HCT116 (cell line): ENCODE data around the gene CTTNBP2. TPM values are rescaled to one million over a fixed set of nuclear protein-coding genes. Genes with fewer than 3 reads are reported as not detected.

Experiments
- ATAC-seq: fragments of 200-7000 bp; cut with Tn5 transposase; 2 replicates; pipeline ENCODE4 v1.9.1; 2020; ENCODE audit warnings: mild to moderate bottlenecking, moderate library complexity
- BruUV-seq: library from RNA; stranded (reverse); fragments of 400-500 nt; replicated peaks from 2 replicates; lab custom pipeline; 2021; lab: Mats Ljungman, UMichigan
- CTCF ChIA-PET: fragments of 300-600 bp; sonication (Branson Sonifier 250); formaldehyde crosslinking; loops from one replicate; lab custom pipeline; 2021; ENCODE audit warnings: antibody characterized with exemption; lab: Charles Lee
- POLR2A ChIA-PET: fragments of 300-600, 350-600 bp; sonication (Branson Sonifier 250); formaldehyde crosslinking; loops from one replicate; lab custom pipeline; 2021; ENCODE audit warnings: antibody characterized with exemption; lab: Charles Lee
- RAD21 ChIA-PET, 2 experiments: fragments of 300-600 bp; sonication (Branson Sonifier 250); formaldehyde crosslinking; loops; one replicate each; lab custom pipeline; 2023; ENCODE audit warnings: low total read pairs in 2 of 2; ENCODE audit not compliant: uncharacterized antibody in 2 of 2, unreplicated experiment in 2 of 2, low non-redundant PET in 1 of 2; lab: Charles Lee
- DNase-seq: peaks from one replicate; pipeline ENCODE4 v3.0.0-alpha.2; 2010; ENCODE audit warnings: low read depth, low spot score
- H2AFZ ChIP-seq: fragments of 200-600 bp; shearing (Covaris generic), sonication (generic); 2 replicates; pipeline ENCODE4 v1.6.1; 2017; ENCODE audit warnings: low read depth, mixed run types, mixed read lengths, antibody characterized with exemption, low read length; ENCODE audit not compliant: poor library complexity, severe bottlenecking
- H3K27ac ChIP-seq: 2 replicates; pipeline ENCODE4 v1.5.1; 2012; ENCODE audit warnings: low read depth, low read length
- H3K27me3 ChIP-seq: fragments of 200-600 bp; sonication (generic); 2 replicates; pipeline ENCODE4 v1.6.1; 2016; ENCODE audit warnings: mixed run types, low read length, mixed read lengths; ENCODE audit not compliant: insufficient read depth
- H3K36me3 ChIP-seq, 2 experiments: fragments of 200-500 bp in 1 of 2; fragments of 200-600 bp in 1 of 2; sonication (Bioruptor generic) in 1 of 2; sonication (generic) in 1 of 2; 2 replicates each; pipeline versions ENCODE4 v1.5.1 to v1.6.1; 2014 to 2016; ENCODE audit warnings: low read length in 2 of 2, inconsistent platforms in 1 of 2, mixed read lengths in 1 of 2, mixed run types in 1 of 2; ENCODE audit not compliant: insufficient read depth in 2 of 2, control insufficient read depth in 1 of 2
- H3K4me1 ChIP-seq, 2 experiments: fragments of 200-600 bp in 1 of 2; sonication (generic) in 1 of 2; 2 replicates each; pipeline versions ENCODE4 v1.5.1 to v1.6.1; 2012 to 2017; ENCODE audit warnings: low read length in 2 of 2, inconsistent platforms in 1 of 2, mild to moderate bottlenecking in 1 of 2, mixed read lengths in 1 of 2, mixed run types in 1 of 2, moderate library complexity in 1 of 2; ENCODE audit not compliant: insufficient read depth in 2 of 2, control insufficient read depth in 1 of 2
- H3K4me2 ChIP-seq: fragments of 200-600 bp; sonication (generic); 2 replicates; pipeline ENCODE4 v1.6.1; 2017; ENCODE audit warnings: mixed run types, low read length, mixed read lengths
- H3K4me3 ChIP-seq, 2 experiments: fragments of 200-600 bp in 1 of 2; sonication (generic) in 1 of 2; replicated peaks in 1 of 2; 2 replicates each; pipeline ENCODE4 v1.5.1; 2011 to 2016; ENCODE audit warnings: low read length in 2 of 2, control low read depth in 1 of 2, low read depth in 1 of 2, mild to moderate bottlenecking in 1 of 2, mixed read lengths in 1 of 2, mixed run types in 1 of 2
- H3K79me2 ChIP-seq: fragments of 200-600 bp; sonication (generic); 2 replicates; pipeline ENCODE4 v1.6.1; 2017; ENCODE audit warnings: mild to moderate bottlenecking, mixed run types, low read length, moderate library complexity, mixed read lengths; ENCODE audit not compliant: insufficient read depth
- H3K9ac ChIP-seq: fragments of 200-600 bp; sonication (generic); 2 replicates; pipeline ENCODE4 v1.6.1; 2016; ENCODE audit warnings: low read length, mixed read lengths
- H3K9me2 ChIP-seq: fragments of 200-600 bp; sonication (generic), shearing (Covaris generic); 2 replicates; pipeline ENCODE4 v1.6.1; 2017; ENCODE audit warnings: mixed run types, mild to moderate bottlenecking, moderate library complexity; ENCODE audit not compliant: insufficient read depth
- H3K9me3 ChIP-seq, 2 experiments: fragments of 200-500 bp in 1 of 2; fragments of 200-600 bp in 1 of 2; sonication (Bioruptor generic) in 1 of 2; sonication (generic) in 1 of 2; 2 replicates each; pipeline ENCODE4 v1.6.1; 2014 to 2017; ENCODE audit warnings: low read length in 2 of 2, mixed read lengths in 2 of 2, inconsistent platforms in 1 of 2, low read depth in 1 of 2, mild to moderate bottlenecking in 1 of 2, mixed run types in 1 of 2, moderate library complexity in 1 of 2; ENCODE audit not compliant: control insufficient read depth in 1 of 2, insufficient read depth in 1 of 2
- H4K20me1 ChIP-seq: fragments of 200-600 bp; sonication (generic), shearing (Covaris generic); 2 replicates; pipeline ENCODE4 v1.6.1; 2017; ENCODE audit warnings: mixed run types, mild to moderate bottlenecking, moderate library complexity; ENCODE audit not compliant: insufficient read depth
- CEBPB ChIP-seq: IDR thresholded peaks from 2 replicates; pipeline ENCODE4 v1.6.1; 2012; ENCODE audit warnings: low read depth
- ELF1 ChIP-seq: IDR thresholded peaks from 2 replicates; pipeline ENCODE4 v1.6.1; 2012; ENCODE audit warnings: low read depth, borderline replicate concordance
- EZH2phosphoT487 ChIP-seq: fragments of 200-600 bp; IDR thresholded peaks from 2 replicates; pipeline ENCODE4 v1.6.1; 2018; ENCODE audit warnings: antibody characterized with exemption, borderline replicate concordance
- FOSL1 ChIP-seq: IDR thresholded peaks from 2 replicates; pipeline ENCODE4 v1.6.1; 2012; ENCODE audit warnings: low read depth
- MAX ChIP-seq: IDR thresholded peaks from 2 replicates; pipeline ENCODE4 v1.6.1; 2012
- POLR2A ChIP-seq: IDR thresholded peaks from 2 replicates; pipeline ENCODE4 v1.7.0; 2011; ENCODE audit warnings: borderline replicate concordance; ENCODE audit not compliant: insufficient read depth, insufficient read length; ENCODE audit errors: extremely low read depth
- POLR2AphosphoS5 ChIP-seq: IDR thresholded peaks from 2 replicates; pipeline ENCODE4 v1.6.1; 2011; ENCODE audit warnings: mild to moderate bottlenecking, low read depth, low read length, moderate library complexity
- SIN3A ChIP-seq: IDR thresholded peaks from 2 replicates; pipeline ENCODE4 v1.6.1; 2012; ENCODE audit warnings: low read depth
- TCF7L2 ChIP-seq: IDR thresholded peaks from 2 replicates; pipeline ENCODE4 v1.7.0; 2011; ENCODE audit warnings: borderline replicate concordance, inconsistent platforms; ENCODE audit not compliant: insufficient read depth, insufficient read length; ENCODE audit errors: extremely low read depth
- ZNF274 ChIP-seq: fragments of 200-500 bp; sonication (Bioruptor generic); IDR thresholded peaks from 2 replicates; pipeline ENCODE4 v1.6.1; 2014; ENCODE audit warnings: mild to moderate bottlenecking, low read depth, low read length, inconsistent platforms
- intact Hi-C: fragments of 100-400 bp; cut with micrococcal nuclease; formaldehyde crosslinking; loops from 2 replicates; pipeline ENCODE4 v1.10.0; 2022
- total RNA-seq: library from RNA; stranded (reverse); gene quantifications from one replicate; pipeline ENCODE4 v1.2.1, GENCODE V29; 2021; ENCODE audit not compliant: unreplicated experiment
- TF ChIP-seq, protein P1 (sequence below), 3 experiments: fragments of 200-600 bp in 1 of 3; sonication (generic) in 1 of 3; IDR thresholded peaks in 2 of 3; conservative IDR thresholded peaks in 1 of 3; 2 replicates each; pipeline ENCODE4 v1.5.1; 2012 to 2017; ENCODE audit warnings: low read depth in 2 of 3, low read length in 2 of 3, antibody characterized with exemption in 1 of 3, borderline replicate concordance in 1 of 3, control low read depth in 1 of 3, mild to moderate bottlenecking in 1 of 3, mixed read lengths in 1 of 3, mixed run types in 1 of 3, moderate library complexity in 1 of 3; ENCODE audit not compliant: insufficient read depth in 1 of 3

Gene CTTNBP2
- total RNA-seq, 1 experiment from 2014 or later, result 5.4 TPM

DNA sequence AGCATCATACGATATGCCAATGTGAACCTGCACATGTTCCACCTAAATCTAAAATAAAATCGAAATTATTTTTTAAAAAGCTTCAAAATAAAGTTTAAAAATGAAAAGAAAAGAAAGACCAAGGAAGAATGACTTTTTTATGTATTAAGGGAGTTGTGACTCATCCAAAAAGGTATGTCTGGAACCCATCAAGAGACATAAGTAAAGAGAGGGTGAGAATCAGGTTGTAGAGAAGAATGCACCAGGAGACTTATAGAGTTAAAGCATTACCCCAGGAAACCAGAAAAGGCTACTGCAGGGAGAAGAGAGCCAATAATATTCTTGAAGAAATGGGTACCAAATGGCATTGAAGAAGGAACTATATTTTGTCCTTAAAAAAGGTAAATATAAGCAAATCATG, 69.8 kb downstream of the CTTNBP2 start:
- no peak for DNase-seq
- Histone ChIP-seq H3K79me2 (no peaks in the 10 kb centered on the region), H4K20me1 (no peaks in the 10 kb centered on the region), H3K9ac (no peak overlapping the region), H3K4me2 (no peak overlapping the region), H3K36me3 (no peaks in the 10 kb centered on the region), H3K9me3 (no peaks in the 10 kb centered on the region), H3K4me1 (no peaks in the 10 kb centered on the region), H3K9me2 (no peaks in the 10 kb centered on the region), H3K27me3 (no peaks in the 10 kb centered on the region), H3K27ac (no peak overlapping the region), H2AFZ (no peak overlapping the region), H3K4me3 (no peak overlapping the region)
- CTCF ChIA-PET, result no interaction called here
- RAD21 ChIA-PET, result no interaction called here
- BruUV-seq, result no TSS peak
- TF ChIP-seq, protein P1, sequence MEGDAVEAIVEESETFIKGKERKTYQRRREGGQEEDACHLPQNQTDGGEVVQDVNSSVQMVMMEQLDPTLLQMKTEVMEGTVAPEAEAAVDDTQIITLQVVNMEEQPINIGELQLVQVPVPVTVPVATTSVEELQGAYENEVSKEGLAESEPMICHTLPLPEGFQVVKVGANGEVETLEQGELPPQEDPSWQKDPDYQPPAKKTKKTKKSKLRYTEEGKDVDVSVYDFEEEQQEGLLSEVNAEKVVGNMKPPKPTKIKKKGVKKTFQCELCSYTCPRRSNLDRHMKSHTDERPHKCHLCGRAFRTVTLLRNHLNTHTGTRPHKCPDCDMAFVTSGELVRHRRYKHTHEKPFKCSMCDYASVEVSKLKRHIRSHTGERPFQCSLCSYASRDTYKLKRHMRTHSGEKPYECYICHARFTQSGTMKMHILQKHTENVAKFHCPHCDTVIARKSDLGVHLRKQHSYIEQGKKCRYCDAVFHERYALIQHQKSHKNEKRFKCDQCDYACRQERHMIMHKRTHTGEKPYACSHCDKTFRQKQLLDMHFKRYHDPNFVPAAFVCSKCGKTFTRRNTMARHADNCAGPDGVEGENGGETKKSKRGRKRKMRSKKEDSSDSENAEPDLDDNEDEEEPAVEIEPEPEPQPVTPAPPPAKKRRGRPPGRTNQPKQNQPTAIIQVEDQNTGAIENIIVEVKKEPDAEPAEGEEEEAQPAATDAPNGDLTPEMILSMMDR (IDR thresholded peaks at IDR 0.05 in 2 of 3, conservative IDR thresholded peaks at IDR 0.05 in 1 of 3; ENCODE audit: borderline replicate concordance in 1 of 3, insufficient read depth in 1 of 3, low read depth in 2 of 3, low read length in 2 of 3), result no peak
- no peak for TF ChIP-seq FOSL1
- no peak for TF ChIP-seq EZH2phosphoT487
- TF ChIP-seq ZNF274, result no peak
- no peak for TF ChIP-seq MAX
- TF ChIP-seq CEBPB, result no peak
- no peak for TF ChIP-seq POLR2A
- no peak for TF ChIP-seq POLR2AphosphoS5
- TF ChIP-seq ELF1, result no peak
- TF ChIP-seq TCF7L2, result no peak
- TF ChIP-seq SIN3A, result no peak
- intact Hi-C loops, result no loop called here
- no peak for ATAC-seq
- POLR2A ChIA-PET, result no interaction called here
